WTC11 (cell line): Measurements from ENCODE around the gene COBLL1. TPM values are rescaled to one million over a fixed set of nuclear protein-coding genes. Genes with fewer than 3 reads are reported as not detected.

Experiments used
- ATAC-seq: fragments of 200-7000 bp; cut with Tn5 transposase; 2 replicates; pipeline ENCODE4 v1.10.0; 2021; ENCODE audit warnings: mild to moderate bottlenecking, moderate library complexity
- CTCF ChIA-PET: fragments of 300-600 bp; sonication (Branson Sonifier 250); formaldehyde crosslinking; loops from one replicate; lab custom pipeline; 2021; ENCODE audit warnings: antibody characterized with exemption; lab: Charles Lee
- POLR2A ChIA-PET: fragments of 350-600 bp; sonication (Branson Sonifier 250); formaldehyde crosslinking; loops from one replicate; lab custom pipeline; 2021; ENCODE audit warnings: antibody characterized with exemption; lab: Charles Lee
- DNase-seq: peaks from one replicate; pipeline ENCODE4 v3.0.0; 2021; ENCODE audit warnings: low spot score
- H3K27ac Mint-ChIP-seq: 2 replicates; pipeline ENCODE4 v1.8.0; 2021; ENCODE audit warnings: mixed read lengths
- H3K27me3 Mint-ChIP-seq: 2 replicates; pipeline ENCODE4 v1.8.0; 2021; ENCODE audit warnings: low read depth, mild to moderate bottlenecking, moderate library complexity, mixed read lengths
- H3K36me3 Mint-ChIP-seq: 2 replicates; pipeline ENCODE4 v1.8.0; 2021; ENCODE audit warnings: mixed read lengths
- H3K4me1 Mint-ChIP-seq: 2 replicates; pipeline ENCODE4 v1.8.0; 2022; ENCODE audit warnings: mixed read lengths
- H3K4me3 Mint-ChIP-seq: 2 replicates; pipeline ENCODE4 v1.8.0; 2021; ENCODE audit warnings: mild to moderate bottlenecking, moderate library complexity, mixed read lengths
- H3K9me3 Mint-ChIP-seq: 2 replicates; pipeline ENCODE4 v1.8.0; 2021; ENCODE audit warnings: mixed read lengths
- CREB1 ChIP-seq: sonication (generic); formaldehyde crosslinking; IDR thresholded peaks from 2 replicates; pipeline ENCODE4 v1.8.0; 2023; ENCODE audit warnings: mild to moderate bottlenecking, missing genetic modification reagents
- CREM ChIP-seq: sonication (generic); formaldehyde crosslinking; IDR thresholded peaks from 2 replicates; pipeline ENCODE4 v1.8.1; 2022; ENCODE audit warnings: mild to moderate bottlenecking, missing genetic modification reagents, moderate library complexity
- ELF4 ChIP-seq: sonication (generic); formaldehyde crosslinking; IDR thresholded peaks from 2 replicates; pipeline ENCODE4 v1.8.1; 2022; ENCODE audit warnings: low read depth, mild to moderate bottlenecking, moderate library complexity, missing genetic modification reagents
- FOXK1 ChIP-seq: sonication (generic); formaldehyde crosslinking; IDR thresholded peaks from 2 replicates; pipeline ENCODE4 v1.8.0; 2022; ENCODE audit warnings: mild to moderate bottlenecking, moderate library complexity, missing genetic modification reagents
- FOXP1 ChIP-seq: sonication (generic); formaldehyde crosslinking; IDR thresholded peaks from 2 replicates; pipeline ENCODE4 v1.8.0; 2022; ENCODE audit warnings: missing genetic modification reagents, mild to moderate bottlenecking, moderate library complexity, borderline replicate concordance
- GABPB1 ChIP-seq: sonication (generic); formaldehyde crosslinking; IDR thresholded peaks from 2 replicates; pipeline ENCODE4 v1.8.1; 2023; ENCODE audit warnings: mild to moderate bottlenecking, missing genetic modification reagents
- NR2C2 ChIP-seq: sonication (generic); formaldehyde crosslinking; IDR thresholded peaks from 2 replicates; pipeline ENCODE4 v1.8.0; 2022; ENCODE audit warnings: mild to moderate bottlenecking, missing genetic modification reagents
- PRRX2 ChIP-seq: fragments of 250-450 bp; sonication (Bioruptor Pico); IDR thresholded peaks from 2 replicates; pipeline ENCODE4 v1.8.0; 2021; ENCODE audit warnings: mild to moderate bottlenecking
- RORB ChIP-seq: fragments of 250-450 bp; sonication (Bioruptor Pico); IDR thresholded peaks from 2 replicates; pipeline ENCODE4 v1.9.0; 2021; ENCODE audit warnings: mild to moderate bottlenecking
- SP1 ChIP-seq: sonication (generic); formaldehyde crosslinking; conservative IDR thresholded peaks from 2 replicates; pipeline ENCODE4 v1.8.1; 2022; ENCODE audit warnings: missing genetic modification reagents
- TP53 ChIP-seq: sonication (generic); formaldehyde crosslinking; IDR thresholded peaks from 2 replicates; pipeline ENCODE4 v1.8.1; 2023; ENCODE audit warnings: mild to moderate bottlenecking, missing genetic modification reagents
- ZNF219 ChIP-seq: sonication (generic); formaldehyde crosslinking; IDR thresholded peaks from 2 replicates; pipeline ENCODE4 v1.8.0; 2023; ENCODE audit warnings: missing genetic modification reagents, mild to moderate bottlenecking, borderline replicate concordance
- total RNA-seq: library from RNA; stranded (reverse); gene quantifications from 3 replicates; pipeline ENCODE4 v1.2.3, GENCODE V29; 2021
- TF ChIP-seq, protein P1 (sequence below): sonication (generic); formaldehyde crosslinking; IDR thresholded peaks from 2 replicates; pipeline ENCODE4 v1.8.0; 2022; ENCODE audit warnings: missing genetic modification reagents
- TF ChIP-seq, protein P2 (sequence below): sonication (generic); formaldehyde crosslinking; IDR thresholded peaks from 2 replicates; pipeline ENCODE4 v1.8.1; 2023; ENCODE audit warnings: mild to moderate bottlenecking, missing genetic modification reagents, borderline replicate concordance
- TF ChIP-seq, protein P3 (sequence below): sonication (generic); formaldehyde crosslinking; IDR thresholded peaks from 2 replicates; pipeline ENCODE4 v1.8.0; 2023; ENCODE audit warnings: missing genetic modification reagents, mild to moderate bottlenecking, borderline replicate concordance
- TF ChIP-seq, protein P4 (sequence below): sonication (generic); formaldehyde crosslinking; IDR thresholded peaks from 2 replicates; pipeline ENCODE4 v1.8.1; 2022; ENCODE audit warnings: mild to moderate bottlenecking, moderate library complexity, missing genetic modification reagents
- TF ChIP-seq, protein P5 (sequence below): fragments of 250-450 bp; sonication (Bioruptor Pico); IDR thresholded peaks from 2 replicates; pipeline ENCODE4 v1.9.0; 2021; ENCODE audit warnings: moderate library complexity, mild to moderate bottlenecking, inconsistent platforms, borderline replicate concordance

Gene COBLL1
- total RNA-seq, 1 experiment from 2014 or later = 5.8 TPM

DNA sequence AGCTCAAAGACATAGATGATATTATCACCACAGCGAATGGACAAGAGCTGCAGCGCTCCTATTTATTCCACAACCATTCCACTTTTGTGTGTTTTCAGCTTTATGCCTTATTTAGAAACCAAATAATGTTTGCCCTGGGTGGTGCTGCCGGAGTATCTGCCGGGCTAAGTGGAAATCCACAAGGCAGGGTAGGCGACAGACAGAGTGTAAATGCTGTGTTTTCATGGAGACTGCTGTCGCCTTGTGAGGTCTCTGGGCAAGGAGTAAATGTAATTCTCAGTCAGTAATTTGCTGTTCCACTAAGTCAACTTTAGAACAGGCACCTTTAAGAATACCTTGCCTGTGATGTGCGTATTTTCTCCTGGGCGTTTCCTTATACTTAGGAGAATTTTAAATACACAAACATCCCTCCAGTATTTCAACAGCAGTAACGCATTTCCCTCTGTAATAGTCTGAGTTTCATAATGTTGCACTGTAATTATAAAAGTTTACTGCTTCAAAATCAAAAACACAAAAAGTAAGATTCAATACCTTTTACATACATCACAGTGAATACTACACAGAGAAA lies 60.9 kb downstream of the COBLL1 start:
- no peak for DNase-seq
- TF ChIP-seq, protein P1, sequence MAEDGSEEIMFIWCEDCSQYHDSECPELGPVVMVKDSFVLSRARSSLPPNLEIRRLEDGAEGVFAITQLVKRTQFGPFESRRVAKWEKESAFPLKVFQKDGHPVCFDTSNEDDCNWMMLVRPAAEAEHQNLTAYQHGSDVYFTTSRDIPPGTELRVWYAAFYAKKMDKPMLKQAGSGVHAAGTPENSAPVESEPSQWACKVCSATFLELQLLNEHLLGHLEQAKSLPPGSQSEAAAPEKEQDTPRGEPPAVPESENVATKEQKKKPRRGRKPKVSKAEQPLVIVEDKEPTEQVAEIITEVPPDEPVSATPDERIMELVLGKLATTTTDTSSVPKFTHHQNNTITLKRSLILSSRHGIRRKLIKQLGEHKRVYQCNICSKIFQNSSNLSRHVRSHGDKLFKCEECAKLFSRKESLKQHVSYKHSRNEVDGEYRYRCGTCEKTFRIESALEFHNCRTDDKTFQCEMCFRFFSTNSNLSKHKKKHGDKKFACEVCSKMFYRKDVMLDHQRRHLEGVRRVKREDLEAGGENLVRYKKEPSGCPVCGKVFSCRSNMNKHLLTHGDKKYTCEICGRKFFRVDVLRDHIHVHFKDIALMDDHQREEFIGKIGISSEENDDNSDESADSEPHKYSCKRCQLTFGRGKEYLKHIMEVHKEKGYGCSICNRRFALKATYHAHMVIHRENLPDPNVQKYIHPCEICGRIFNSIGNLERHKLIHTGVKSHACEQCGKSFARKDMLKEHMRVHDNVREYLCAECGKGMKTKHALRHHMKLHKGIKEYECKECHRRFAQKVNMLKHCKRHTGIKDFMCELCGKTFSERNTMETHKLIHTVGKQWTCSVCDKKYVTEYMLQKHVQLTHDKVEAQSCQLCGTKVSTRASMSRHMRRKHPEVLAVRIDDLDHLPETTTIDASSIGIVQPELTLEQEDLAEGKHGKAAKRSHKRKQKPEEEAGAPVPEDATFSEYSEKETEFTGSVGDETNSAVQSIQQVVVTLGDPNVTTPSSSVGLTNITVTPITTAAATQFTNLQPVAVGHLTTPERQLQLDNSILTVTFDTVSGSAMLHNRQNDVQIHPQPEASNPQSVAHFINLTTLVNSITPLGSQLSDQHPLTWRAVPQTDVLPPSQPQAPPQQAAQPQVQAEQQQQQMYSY = no peak
- no peak for TF ChIP-seq ZNF219 (CRISPR knock-in tag)
- TF ChIP-seq, protein P2, sequence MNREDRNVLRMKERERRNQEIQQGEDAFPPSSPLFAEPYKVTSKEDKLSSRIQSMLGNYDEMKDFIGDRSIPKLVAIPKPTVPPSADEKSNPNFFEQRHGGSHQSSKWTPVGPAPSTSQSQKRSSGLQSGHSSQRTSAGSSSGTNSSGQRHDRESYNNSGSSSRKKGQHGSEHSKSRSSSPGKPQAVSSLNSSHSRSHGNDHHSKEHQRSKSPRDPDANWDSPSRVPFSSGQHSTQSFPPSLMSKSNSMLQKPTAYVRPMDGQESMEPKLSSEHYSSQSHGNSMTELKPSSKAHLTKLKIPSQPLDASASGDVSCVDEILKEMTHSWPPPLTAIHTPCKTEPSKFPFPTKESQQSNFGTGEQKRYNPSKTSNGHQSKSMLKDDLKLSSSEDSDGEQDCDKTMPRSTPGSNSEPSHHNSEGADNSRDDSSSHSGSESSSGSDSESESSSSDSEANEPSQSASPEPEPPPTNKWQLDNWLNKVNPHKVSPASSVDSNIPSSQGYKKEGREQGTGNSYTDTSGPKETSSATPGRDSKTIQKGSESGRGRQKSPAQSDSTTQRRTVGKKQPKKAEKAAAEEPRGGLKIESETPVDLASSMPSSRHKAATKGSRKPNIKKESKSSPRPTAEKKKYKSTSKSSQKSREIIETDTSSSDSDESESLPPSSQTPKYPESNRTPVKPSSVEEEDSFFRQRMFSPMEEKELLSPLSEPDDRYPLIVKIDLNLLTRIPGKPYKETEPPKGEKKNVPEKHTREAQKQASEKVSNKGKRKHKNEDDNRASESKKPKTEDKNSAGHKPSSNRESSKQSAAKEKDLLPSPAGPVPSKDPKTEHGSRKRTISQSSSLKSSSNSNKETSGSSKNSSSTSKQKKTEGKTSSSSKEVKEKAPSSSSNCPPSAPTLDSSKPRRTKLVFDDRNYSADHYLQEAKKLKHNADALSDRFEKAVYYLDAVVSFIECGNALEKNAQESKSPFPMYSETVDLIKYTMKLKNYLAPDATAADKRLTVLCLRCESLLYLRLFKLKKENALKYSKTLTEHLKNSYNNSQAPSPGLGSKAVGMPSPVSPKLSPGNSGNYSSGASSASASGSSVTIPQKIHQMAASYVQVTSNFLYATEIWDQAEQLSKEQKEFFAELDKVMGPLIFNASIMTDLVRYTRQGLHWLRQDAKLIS (CRISPR knock-in tag) = no peak
- TF ChIP-seq GABPB1 = no peak
- TF ChIP-seq FOXP1 (CRISPR knock-in tag) = no peak
- TF ChIP-seq, protein P3, sequence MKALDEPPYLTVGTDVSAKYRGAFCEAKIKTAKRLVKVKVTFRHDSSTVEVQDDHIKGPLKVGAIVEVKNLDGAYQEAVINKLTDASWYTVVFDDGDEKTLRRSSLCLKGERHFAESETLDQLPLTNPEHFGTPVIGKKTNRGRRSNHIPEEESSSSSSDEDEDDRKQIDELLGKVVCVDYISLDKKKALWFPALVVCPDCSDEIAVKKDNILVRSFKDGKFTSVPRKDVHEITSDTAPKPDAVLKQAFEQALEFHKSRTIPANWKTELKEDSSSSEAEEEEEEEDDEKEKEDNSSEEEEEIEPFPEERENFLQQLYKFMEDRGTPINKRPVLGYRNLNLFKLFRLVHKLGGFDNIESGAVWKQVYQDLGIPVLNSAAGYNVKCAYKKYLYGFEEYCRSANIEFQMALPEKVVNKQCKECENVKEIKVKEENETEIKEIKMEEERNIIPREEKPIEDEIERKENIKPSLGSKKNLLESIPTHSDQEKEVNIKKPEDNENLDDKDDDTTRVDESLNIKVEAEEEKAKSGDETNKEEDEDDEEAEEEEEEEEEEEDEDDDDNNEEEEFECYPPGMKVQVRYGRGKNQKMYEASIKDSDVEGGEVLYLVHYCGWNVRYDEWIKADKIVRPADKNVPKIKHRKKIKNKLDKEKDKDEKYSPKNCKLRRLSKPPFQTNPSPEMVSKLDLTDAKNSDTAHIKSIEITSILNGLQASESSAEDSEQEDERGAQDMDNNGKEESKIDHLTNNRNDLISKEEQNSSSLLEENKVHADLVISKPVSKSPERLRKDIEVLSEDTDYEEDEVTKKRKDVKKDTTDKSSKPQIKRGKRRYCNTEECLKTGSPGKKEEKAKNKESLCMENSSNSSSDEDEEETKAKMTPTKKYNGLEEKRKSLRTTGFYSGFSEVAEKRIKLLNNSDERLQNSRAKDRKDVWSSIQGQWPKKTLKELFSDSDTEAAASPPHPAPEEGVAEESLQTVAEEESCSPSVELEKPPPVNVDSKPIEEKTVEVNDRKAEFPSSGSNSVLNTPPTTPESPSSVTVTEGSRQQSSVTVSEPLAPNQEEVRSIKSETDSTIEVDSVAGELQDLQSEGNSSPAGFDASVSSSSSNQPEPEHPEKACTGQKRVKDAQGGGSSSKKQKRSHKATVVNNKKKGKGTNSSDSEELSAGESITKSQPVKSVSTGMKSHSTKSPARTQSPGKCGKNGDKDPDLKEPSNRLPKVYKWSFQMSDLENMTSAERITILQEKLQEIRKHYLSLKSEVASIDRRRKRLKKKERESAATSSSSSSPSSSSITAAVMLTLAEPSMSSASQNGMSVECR (CRISPR knock-in tag) = no peak
- TF ChIP-seq CREM = no peak
- no peak for TF ChIP-seq FOXK1
- TF ChIP-seq, protein P4, sequence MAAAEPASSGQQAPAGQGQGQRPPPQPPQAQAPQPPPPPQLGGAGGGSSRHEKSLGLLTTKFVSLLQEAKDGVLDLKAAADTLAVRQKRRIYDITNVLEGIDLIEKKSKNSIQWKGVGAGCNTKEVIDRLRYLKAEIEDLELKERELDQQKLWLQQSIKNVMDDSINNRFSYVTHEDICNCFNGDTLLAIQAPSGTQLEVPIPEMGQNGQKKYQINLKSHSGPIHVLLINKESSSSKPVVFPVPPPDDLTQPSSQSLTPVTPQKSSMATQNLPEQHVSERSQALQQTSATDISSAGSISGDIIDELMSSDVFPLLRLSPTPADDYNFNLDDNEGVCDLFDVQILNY = no peak
- no peak for TF ChIP-seq CREB1
- no peak for TF ChIP-seq PRRX2
- no peak for TF ChIP-seq ELF4 (CRISPR knock-in tag)
- TF ChIP-seq RORB (CRISPR knock-in tag) = no peak
- TF ChIP-seq NR2C2 (CRISPR knock-in tag) = no peak
- TF ChIP-seq SP1 (CRISPR knock-in tag) = no peak
- TF ChIP-seq TP53 = no peak
- TF ChIP-seq, protein P5, sequence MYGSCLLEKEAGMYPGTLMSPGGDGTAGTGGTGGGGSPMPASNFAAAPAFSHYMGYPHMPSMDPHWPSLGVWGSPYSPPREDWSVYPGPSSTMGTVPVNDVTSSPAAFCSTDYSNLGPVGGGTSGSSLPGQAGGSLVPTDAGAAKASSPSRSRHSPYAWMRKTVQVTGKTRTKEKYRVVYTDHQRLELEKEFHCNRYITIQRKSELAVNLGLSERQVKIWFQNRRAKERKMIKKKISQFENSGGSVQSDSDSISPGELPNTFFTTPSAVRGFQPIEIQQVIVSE (CRISPR knock-in tag) = no peak
- TF ChIP-seq, all 79 proteins: peak for 0
- Mint-ChIP-seq H3K4me3 (no peak overlapping the region), H3K9me3 (no peaks in the 10 kb centered on the region), H3K4me1 (peaks cover 4% of the 10 kb centered on the region; the same call in 1 of the 2 replicates), H3K27ac (no peak overlapping the region), H3K27me3 (no peaks in the 10 kb centered on the region), H3K36me3 (no peaks in the 10 kb centered on the region)
- no peak; the same call in 1 of the 2 replicates for ATAC-seq
- CTCF ChIA-PET = no interaction called here
- POLR2A ChIA-PET = no interaction called here
